ENCODE data around the gene AKT2. TPM values are rescaled to one million over a fixed set of nuclear protein-coding genes. Genes with fewer than 3 reads are reported as not detected.

Gene AKT2
- total RNA-seq, 1 donor from 2014 or later: 200 TPM

DNA sequence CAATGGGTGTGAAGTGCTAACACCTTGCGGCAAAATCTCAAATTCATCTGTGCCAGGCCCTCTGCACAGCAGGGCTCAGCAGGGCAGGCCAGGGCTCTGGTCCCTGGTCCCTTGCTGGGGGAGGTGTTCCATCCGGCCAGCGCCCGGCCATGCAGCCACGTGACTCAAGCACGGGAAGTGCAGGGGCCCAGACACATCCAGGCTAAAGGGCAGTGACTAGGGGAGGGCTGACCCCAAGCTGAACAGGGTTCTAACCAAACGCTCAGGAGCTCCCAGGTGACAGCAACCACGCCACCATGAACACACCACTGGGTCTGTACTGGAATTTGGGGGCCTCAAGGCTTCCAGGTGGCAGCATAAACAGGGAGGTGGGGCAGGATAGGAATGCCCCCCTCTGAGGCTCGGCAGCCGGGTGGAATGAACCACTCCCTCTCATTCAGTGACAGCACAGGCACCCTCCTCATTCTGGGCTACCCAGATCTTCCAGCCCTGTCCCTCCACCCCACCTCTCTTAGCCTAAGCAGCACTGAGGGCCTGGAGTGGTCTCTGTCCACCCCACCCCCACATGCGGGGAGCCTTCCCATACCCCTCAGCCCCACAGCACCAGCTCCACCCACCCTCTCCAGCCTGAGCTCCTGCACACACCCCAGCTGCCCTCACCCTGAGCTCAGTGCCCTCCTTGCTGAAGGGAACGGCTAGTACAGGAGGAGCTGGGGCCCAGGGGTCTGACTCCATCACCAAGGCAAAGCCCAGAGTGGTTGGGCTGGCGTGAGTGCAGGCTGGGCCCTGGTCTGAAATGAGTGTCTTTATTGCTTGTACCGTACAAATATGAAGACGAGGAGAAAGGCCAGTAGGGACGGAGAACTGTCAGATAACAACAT lies 53.4 kb downstream of the AKT2 start:
- peaks cover 3% of the 10 kb centered on the region for H3K27me3 Mint-ChIP-seq (ENCODE audit: low read depth)
- H3K9me3 Mint-ChIP-seq: no peaks in the 10 kb centered on the region
- H3K27ac Mint-ChIP-seq: peak overlapping the region; percentile 39
- DNase-seq (ENCODE audit: low spot score in 2 of 2, unreplicated experiment in 2 of 2): no peak
- H3K4me1 Mint-ChIP-seq: peaks cover 12% of the 10 kb centered on the region
- H3K4me3 Mint-ChIP-seq: no peak overlapping the region
- peaks cover 4% of the 10 kb centered on the region for H3K36me3 Mint-ChIP-seq
- TF ChIP-seq, protein P1, sequence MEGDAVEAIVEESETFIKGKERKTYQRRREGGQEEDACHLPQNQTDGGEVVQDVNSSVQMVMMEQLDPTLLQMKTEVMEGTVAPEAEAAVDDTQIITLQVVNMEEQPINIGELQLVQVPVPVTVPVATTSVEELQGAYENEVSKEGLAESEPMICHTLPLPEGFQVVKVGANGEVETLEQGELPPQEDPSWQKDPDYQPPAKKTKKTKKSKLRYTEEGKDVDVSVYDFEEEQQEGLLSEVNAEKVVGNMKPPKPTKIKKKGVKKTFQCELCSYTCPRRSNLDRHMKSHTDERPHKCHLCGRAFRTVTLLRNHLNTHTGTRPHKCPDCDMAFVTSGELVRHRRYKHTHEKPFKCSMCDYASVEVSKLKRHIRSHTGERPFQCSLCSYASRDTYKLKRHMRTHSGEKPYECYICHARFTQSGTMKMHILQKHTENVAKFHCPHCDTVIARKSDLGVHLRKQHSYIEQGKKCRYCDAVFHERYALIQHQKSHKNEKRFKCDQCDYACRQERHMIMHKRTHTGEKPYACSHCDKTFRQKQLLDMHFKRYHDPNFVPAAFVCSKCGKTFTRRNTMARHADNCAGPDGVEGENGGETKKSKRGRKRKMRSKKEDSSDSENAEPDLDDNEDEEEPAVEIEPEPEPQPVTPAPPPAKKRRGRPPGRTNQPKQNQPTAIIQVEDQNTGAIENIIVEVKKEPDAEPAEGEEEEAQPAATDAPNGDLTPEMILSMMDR (IDR thresholded peaks at IDR 0.05; ENCODE audit: unreplicated experiment): no peak

DNA sequence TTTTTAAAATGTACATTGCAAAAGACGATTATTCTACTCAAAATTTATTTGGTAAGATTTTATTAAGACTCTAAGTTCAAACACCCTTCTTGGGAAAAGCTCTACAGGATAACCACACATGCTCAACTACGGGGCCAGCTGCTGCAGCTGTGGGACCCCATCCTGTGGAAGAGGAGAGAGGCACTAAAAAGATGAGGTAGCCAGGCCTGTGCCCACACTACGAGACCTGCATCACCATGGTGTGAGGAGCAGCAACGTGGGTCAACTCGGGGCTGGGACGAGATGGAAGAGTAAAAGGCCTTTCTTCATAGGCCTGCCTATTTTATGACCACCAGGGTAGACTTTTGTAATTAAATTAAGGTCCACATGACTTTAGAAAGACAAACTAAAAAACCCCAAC lies 54.1 kb downstream of the AKT2 start:
- TF ChIP-seq, protein P1 (IDR thresholded peaks at IDR 0.05; ENCODE audit: unreplicated experiment): no peak
- Mint-ChIP-seq H3K4me3 (no peak overlapping the region), H3K4me1 (peaks cover 12% of the 10 kb centered on the region), H3K36me3 (peaks cover 4% of the 10 kb centered on the region), H3K27ac (no peak overlapping the region), H3K27me3 (ENCODE audit: low read depth) (peaks cover 6% of the 10 kb centered on the region), H3K9me3 (no peaks in the 10 kb centered on the region)
- no peak for DNase-seq (ENCODE audit: low spot score in 2 of 2, unreplicated experiment in 2 of 2)

DNA sequence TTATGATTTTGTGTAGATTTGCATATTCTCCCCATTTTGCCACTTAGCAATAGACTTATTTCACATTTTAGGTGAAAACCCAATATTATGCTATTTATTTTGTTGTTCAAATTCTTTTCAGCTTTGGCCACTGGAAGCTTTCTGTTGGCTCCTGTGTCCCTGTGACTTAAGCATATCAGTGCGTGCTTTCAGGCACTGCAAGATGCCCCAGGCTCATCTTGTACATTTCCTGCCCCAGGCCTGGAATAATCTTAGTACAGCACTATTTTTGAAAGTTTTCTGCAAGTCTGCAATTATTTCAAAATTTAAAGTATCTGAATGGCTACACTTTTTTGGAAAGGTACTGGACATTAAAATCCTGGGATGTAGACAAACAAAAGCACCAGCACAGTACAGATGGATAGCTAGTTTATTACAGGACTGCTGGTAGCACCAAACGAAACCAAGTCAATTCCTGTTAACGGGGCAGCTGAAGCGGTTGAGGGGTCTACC lies 55.2 kb downstream of the AKT2 start:
- Mint-ChIP-seq H3K27me3 (ENCODE audit: low read depth) (peaks cover 15% of the 10 kb centered on the region), H3K36me3 (peaks cover 4% of the 10 kb centered on the region), H3K27ac (no peak overlapping the region), H3K4me3 (no peak overlapping the region), H3K4me1 (peaks cover 12% of the 10 kb centered on the region), H3K9me3 (no peaks in the 10 kb centered on the region)
- TF ChIP-seq, protein P1 (IDR thresholded peaks at IDR 0.05; ENCODE audit: unreplicated experiment): no peak
- DNase-seq (ENCODE audit: low spot score in 2 of 2, unreplicated experiment in 2 of 2): no peak

DNA sequence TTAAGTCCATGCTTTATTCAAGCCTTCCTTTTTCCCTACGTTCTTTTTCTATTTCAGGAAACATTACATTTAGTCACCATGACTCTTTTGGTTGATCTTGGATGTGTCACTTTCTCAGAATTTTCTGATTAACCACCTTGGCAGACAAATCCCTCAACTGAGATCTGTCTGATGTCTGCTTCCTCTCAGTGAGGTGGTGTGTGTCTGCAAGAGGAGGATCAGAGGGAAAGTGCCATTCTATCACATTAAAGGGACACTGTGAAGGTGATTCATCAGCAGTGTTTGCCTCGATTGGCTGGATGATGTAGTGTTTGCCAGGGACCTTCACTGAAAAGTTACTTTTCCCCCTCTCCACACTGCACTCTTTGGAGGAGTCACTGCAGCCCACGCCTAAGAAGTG lies 55.7 kb downstream of the AKT2 start:
- Mint-ChIP-seq H3K36me3 (peaks cover 4% of the 10 kb centered on the region), H3K4me1 (peaks cover 12% of the 10 kb centered on the region), H3K27ac (no peak overlapping the region), H3K4me3 (no peak overlapping the region), H3K9me3 (no peaks in the 10 kb centered on the region), H3K27me3 (ENCODE audit: low read depth) (peaks cover 20% of the 10 kb centered on the region)
- TF ChIP-seq, protein P1 (IDR thresholded peaks at IDR 0.05; ENCODE audit: unreplicated experiment): no peak
- DNase-seq (ENCODE audit: low spot score in 2 of 2, unreplicated experiment in 2 of 2): no peak

GRCh38 chr19:40228863-40229262 lies 56.3 kb downstream of the AKT2 start:
- H3K36me3 Mint-ChIP-seq: no peaks in the 10 kb centered on the region
- H3K9me3 Mint-ChIP-seq: no peaks in the 10 kb centered on the region
- H3K27me3 Mint-ChIP-seq (ENCODE audit: low read depth): peaks cover 26% of the 10 kb centered on the region
- H3K27ac Mint-ChIP-seq: no peak overlapping the region
- H3K4me1 Mint-ChIP-seq: peaks cover 12% of the 10 kb centered on the region
- no peak for DNase-seq (ENCODE audit: low spot score in 2 of 2, unreplicated experiment in 2 of 2)
- H3K4me3 Mint-ChIP-seq: no peak overlapping the region
- TF ChIP-seq, protein P1 (IDR thresholded peaks at IDR 0.05; ENCODE audit: unreplicated experiment): no peak
